Thoracic aorta (tissue), 2 donors: ENCODE measurements around the gene BTBD2. TPM values are rescaled to one million over a fixed set of nuclear protein-coding genes. Genes with fewer than 3 reads are reported as not detected.

Experiments
- ATAC-seq: fragments of 150-250 bp; one replicate; pipeline ENCODE4 v1.8.0; 2017; ENCODE audit warnings: low read depth; ENCODE audit not compliant: insufficient number of reproducible peaks, low FRiP score
- DNase-seq: peaks from one replicate; pipeline ENCODE4 v3.0.0-alpha.2; 2020; ENCODE audit warnings: low spot score
- H3K27ac ChIP-seq, 2 donors: fragments of 200-600 bp; sonication (generic); 1 replicate in 1 of 2; 2 replicates in 1 of 2; pipeline ENCODE4 v1.5.1; 2016; ENCODE audit warnings: mild to moderate bottlenecking in 2 of 2, moderate library complexity in 2 of 2
- H3K27me3 ChIP-seq: fragments of 200-600 bp; sonication (generic); replicated peaks from 2 replicates; pipeline ENCODE4 v1.6.0; 2016; ENCODE audit warnings: mild to moderate bottlenecking; ENCODE audit not compliant: insufficient read depth
- H3K36me3 ChIP-seq: fragments of 200-600 bp; sonication (generic); one replicate; pipeline ENCODE4 v1.5.1; 2016
- H3K4me1 ChIP-seq, 2 donors: fragments of 200-600 bp; sonication (generic); 1 replicate in 1 of 2; 2 replicates in 1 of 2; pipeline versions ENCODE4 v1.5.1 to v1.6.0; 2016; ENCODE audit warnings: low read depth in 2 of 2, mild to moderate bottlenecking in 1 of 2; ENCODE audit not compliant: control insufficient read depth in 1 of 2
- H3K4me3 ChIP-seq: fragments of 200-600 bp; sonication (generic); 2 replicates; pipeline ENCODE4 v1.5.1; 2016; ENCODE audit warnings: mild to moderate bottlenecking
- H3K9me3 ChIP-seq: fragments of 200-600 bp; sonication (generic); 2 replicates; pipeline ENCODE4 v1.5.1; 2016
- CTCF ChIP-seq: fragments of 200-600 bp; sonication (generic); IDR thresholded peaks from one replicate; pipeline ENCODE4 v1.5.1; 2019; ENCODE audit warnings: antibody characterized with exemption
- total RNA-seq, 2 donors: library from RNA; depleted of rRNA; stranded (reverse); fragments of >200 nt; gene quantifications; one replicate each; pipeline versions ENCODE4 v1.1.0 to v1.2.3, GENCODE V29; 2016

Gene BTBD2
- total RNA-seq, 2 donors from 2014 or later, result 43.2 to 107 TPM

GRCh38 chr19:2054763-2055162 lies 39.2 kb upstream of the BTBD2 start:
- Histone ChIP-seq H3K27me3 (no peaks in the 10 kb centered on the region), H3K36me3 (no peaks in the 10 kb centered on the region), H3K4me3 (no peak overlapping the region), H3K9me3 (no peaks in the 10 kb centered on the region), H3K4me1 (peaks cover 16 to 39% of the 10 kb centered on the region in 2 donors), H3K27ac (no peak overlapping the region)
- no peak for DNase-seq
- no peak for TF ChIP-seq CTCF
- ATAC-seq, result no peak

- peaks cover 15 to 39% of the 10 kb centered on the region in 2 donors for H3K4me1 ChIP-seq
- H3K9me3 ChIP-seq, result no peaks in the 10 kb centered on the region
- no peaks in the 10 kb centered on the region for H3K27me3 ChIP-seq
- H3K36me3 ChIP-seq, result no peaks in the 10 kb centered on the region
- H3K27ac ChIP-seq, result no peak overlapping the region
- no peak for TF ChIP-seq CTCF
- no peak overlapping the region for H3K4me3 ChIP-seq
- ATAC-seq, result no peak
- DNase-seq, result no peak
Measured at GRCh38 chr19:2053601-2054389, 38.3 kb upstream of the BTBD2 start.

- Histone ChIP-seq H3K4me1 (peaks cover 33 to 51% of the 10 kb centered on the region in 2 donors), H3K27me3 (no peaks in the 10 kb centered on the region), H3K27ac (peak overlapping the region; percentile 68 to 93), H3K9me3 (no peaks in the 10 kb centered on the region), H3K36me3 (no peaks in the 10 kb centered on the region), H3K4me3 (peak overlapping the region; percentile 96)
- TF ChIP-seq CTCF, result no peak
- no peak for DNase-seq
- no peak for ATAC-seq
Measured at GRCh38 chr19:2051773-2052704, 36.5 kb upstream of the BTBD2 start.

GRCh38 chr19:2050991-2051772 lies 35.7 kb upstream of the BTBD2 start, which contains the start of gene MKNK2:
Gene MKNK2, minus strand, starts transcription at chr19:2051244. Its CDS starts 393 bp downstream, at chr19:2050851.
- peak; percentile 58 for DNase-seq
- Histone ChIP-seq H3K27me3 (no peaks in the 10 kb centered on the region), H3K36me3 (peaks cover 6% of the 10 kb centered on the region), H3K4me1 (peaks cover 32 to 57% of the 10 kb centered on the region in 2 donors), H3K27ac (peak within 1 kb of the TSS; percentile 89 to 93), H3K9me3 (no peaks in the 10 kb centered on the region), H3K4me3 (peak within 1 kb of the TSS; percentile 96)
- peak; percentile 30 for TF ChIP-seq CTCF
- peak; percentile 74 for ATAC-seq
